K562 (cell line): ENCODE measurements around the gene TNFAIP3. TPM values are rescaled to one million over a fixed set of nuclear protein-coding genes. Genes with fewer than 3 reads are reported as not detected.

ENCODE experiments used
- ADNP ChIP-seq: fragments of 200-800 bp; sonication (Bioruptor generic); IDR thresholded peaks from 2 replicates; pipeline ENCODE4 v1.6.1; 2016; ENCODE audit warnings: missing genetic modification characterization, missing compliant biosample characterization
- CEBPB ChIP-seq: fragments of 450-650 bp; IDR thresholded peaks from 2 replicates; pipeline ENCODE4 v1.6.1; 2016; ENCODE audit warnings: missing genetic modification characterization, missing compliant biosample characterization
- CREB5 ChIP-seq: fragments of 250-450 bp; sonication (Bioruptor Pico); IDR thresholded peaks from 2 replicates; pipeline ENCODE4 v1.5.0; 2020; ENCODE audit warnings: mild to moderate bottlenecking
- CXXC5 ChIP-seq: fragments of 250-450 bp; sonication (Bioruptor Pico); IDR thresholded peaks from 2 replicates; pipeline ENCODE4 v1.8.0; 2022; ENCODE audit warnings: inconsistent platforms, mild to moderate bottlenecking, moderate library complexity
- DEAF1 ChIP-seq: fragments of 450-650 bp; formaldehyde crosslinking; IDR thresholded peaks from 2 replicates; pipeline ENCODE4 v1.4.0; 2020; ENCODE audit warnings: mild to moderate bottlenecking, moderate library complexity
- E2F1 ChIP-seq: sonication (generic); formaldehyde crosslinking; IDR thresholded peaks from 2 replicates; pipeline ENCODE4 v1.8.1; 2023; ENCODE audit warnings: mild to moderate bottlenecking, missing genetic modification reagents, moderate library complexity
- ELF1 ChIP-seq: fragments of 200-800 bp; sonication (Bioruptor generic); IDR thresholded peaks from 2 replicates; pipeline ENCODE4 v1.6.1; 2016; ENCODE audit warnings: missing genetic modification characterization, missing compliant biosample characterization
- ETS1 ChIP-seq: conservative IDR thresholded peaks from 2 replicates; pipeline ENCODE4 v1.6.1; 2011; ENCODE audit warnings: low read depth, mild to moderate bottlenecking, low read length; ENCODE audit not compliant: control insufficient read depth
- GTF2A2 ChIP-seq: IDR thresholded peaks from 2 replicates; pipeline ENCODE4 v1.6.1; 2016; ENCODE audit warnings: mild to moderate bottlenecking, missing genetic modification characterization, missing compliant biosample characterization
- KDM1A ChIP-seq, 2 experiments: fragments of 450-650 bp; IDR thresholded peaks; 2 replicates each; pipeline ENCODE4 v1.6.1; 2016; ENCODE audit warnings: mild to moderate bottlenecking in 2 of 2
- RBM25 ChIP-seq: fragments of 200-400 bp; formaldehyde crosslinking; IDR thresholded peaks from 2 replicates; pipeline ENCODE4 v1.6.1; 2018; ENCODE audit warnings: low read length, low read depth, moderate library complexity; ENCODE audit not compliant: severe bottlenecking
- SUPT5H ChIP-seq: fragments of 450-650 bp; IDR thresholded peaks from 2 replicates; pipeline ENCODE4 v1.6.1; 2016
- TRIM28 ChIP-seq: fragments of 450-650 bp; IDR thresholded peaks from 2 replicates; pipeline ENCODE4 v1.6.1; 2017
- ZBTB26 ChIP-seq: fragments of 450-650 bp; formaldehyde crosslinking; IDR thresholded peaks from 2 replicates; pipeline ENCODE4 v1.4.0; 2022; ENCODE audit warnings: missing genetic modification characterization
- ZNF239 ChIP-seq: fragments of 250-450 bp; sonication (Bioruptor Pico); IDR thresholded peaks from 2 replicates; pipeline ENCODE4 v1.4.0; 2020; ENCODE audit warnings: mild to moderate bottlenecking
- ZNF740 ChIP-seq, 3 experiments: fragments of 200-800 bp in 1 of 3; sonication (Bioruptor generic) in 1 of 3; sonication (generic) in 1 of 3; formaldehyde crosslinking in 1 of 3; IDR thresholded peaks; 2 replicates each; pipeline versions ENCODE4 v1.6.1 to v1.8.0; 2016 to 2022; ENCODE audit warnings: mild to moderate bottlenecking in 2 of 3, missing compliant biosample characterization in 2 of 3, missing genetic modification characterization in 2 of 3, missing genetic modification reagents in 1 of 3
- polyA plus RNA-seq, 8 experiments: library from polyadenylated mRNA; depleted of rRNA in 4 of 8; stranded (reverse) in 5 of 8; unstranded in 3 of 8; fragments of >200 nt; fragmentation: Nextera tagmentation in 2 of 8; fragmentation: Illumina TruSeq in 1 of 8; extraction: Ambion mirVana in 2 of 8; extraction: Trizol in 1 of 8; gene quantifications; 2 replicates each; pipeline versions ENCODE4 v1.2.1 to v1.2.3, GENCODE V29; 2011 to 2014; ENCODE audit warnings: inconsistent platforms in 1 of 8, missing spikeins in 1 of 8
- total RNA-seq, 7 experiments: library from RNA; depleted of rRNA in 6 of 7; stranded (reverse); fragments of >200 nt in 6 of 7; fragmentation: Illumina TruSeq in 2 of 7; extraction: Trizol in 2 of 7; gene quantifications; 2 replicates each; pipeline versions ENCODE4 v1.2.1 to v1.2.3, GENCODE V29; 2011 to 2021; ENCODE audit warnings: low replicate concordance in 1 of 7
- TF ChIP-seq, protein P1 (sequence below): IDR thresholded peaks from 2 replicates; pipeline ENCODE4 v1.6.1; 2016; ENCODE audit warnings: missing genetic modification characterization, missing compliant biosample characterization

Gene TNFAIP3
- total and polyA plus RNA-seq, 9 of the 15 experiments (the other 6 are each of a cell fraction or from before 2014, with no cell fraction given): 0.79 to 17.0 (median 6.4) TPM

- 0 out of 2 replicates have a peak, but pooled peaks have one; percentile 14 for TF ChIP-seq ZBTB26 (CRISPR knock-in tag)
- TF ChIP-seq SUPT5H: no peak
- 0 out of 2 replicates have a peak, but pooled peaks have one; percentile 8 for TF ChIP-seq DEAF1
- TF ChIP-seq E2F1 (CRISPR knock-in tag): 0 out of 2 replicates have a peak, but pooled peaks have one; percentile 35
- peak; percentile 15; the same call in 1 of the 2 replicates for TF ChIP-seq ELF1 (tag)
- no peak for TF ChIP-seq ZNF239 (CRISPR knock-in tag)
- TF ChIP-seq, protein P1, sequence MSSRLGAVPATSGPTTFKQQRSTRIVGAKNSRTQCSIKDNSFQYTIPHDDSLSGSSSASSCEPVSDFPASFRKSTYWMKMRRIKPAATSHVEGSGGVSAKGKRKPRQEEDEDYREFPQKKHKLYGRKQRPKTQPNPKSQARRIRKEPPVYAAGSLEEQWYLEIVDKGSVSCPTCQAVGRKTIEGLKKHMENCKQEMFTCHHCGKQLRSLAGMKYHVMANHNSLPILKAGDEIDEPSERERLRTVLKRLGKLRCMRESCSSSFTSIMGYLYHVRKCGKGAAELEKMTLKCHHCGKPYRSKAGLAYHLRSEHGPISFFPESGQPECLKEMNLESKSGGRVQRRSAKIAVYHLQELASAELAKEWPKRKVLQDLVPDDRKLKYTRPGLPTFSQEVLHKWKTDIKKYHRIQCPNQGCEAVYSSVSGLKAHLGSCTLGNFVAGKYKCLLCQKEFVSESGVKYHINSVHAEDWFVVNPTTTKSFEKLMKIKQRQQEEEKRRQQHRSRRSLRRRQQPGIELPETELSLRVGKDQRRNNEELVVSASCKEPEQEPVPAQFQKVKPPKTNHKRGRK: peak; percentile 79
- TF ChIP-seq ZNF740 (CRISPR knock-in tag; IDR thresholded peaks at IDR 0.05): no peak
- no peak for TF ChIP-seq ZNF740 (tag; IDR thresholded peaks at IDR 0.05)
- 0 out of 2 replicates have a peak, but pooled peaks have one; percentile 33 for TF ChIP-seq CREB5
- TF ChIP-seq TRIM28: peak; percentile 57; the same call in 1 of the 2 replicates
- TF ChIP-seq ADNP (tag): peak; percentile 17; the same call in 1 of the 2 replicates
- TF ChIP-seq RBM25: peak; percentile 89
- peak; percentile 61; the same call in 1 of the 2 replicates for TF ChIP-seq GTF2A2 (tag)
- peak; percentile 7; the same call in 1 of the 2 replicates for TF ChIP-seq CXXC5 (CRISPR knock-in tag)
- peak in 1 of 2 experiments; percentile 5; a peak in 1 of 4 replicates for TF ChIP-seq KDM1A (IDR thresholded peaks at IDR 0.05)
- no peak for TF ChIP-seq ETS1
- 0 out of 2 replicates have a peak, but pooled peaks have one; percentile 10 for TF ChIP-seq CEBPB (tag)
These were observed 47.0 kb downstream of the TNFAIP3 start (continued) for GRCh38 chr6:137913996-137914529.
